Measurements from ENCODE around the gene FOXP1. TPM values are rescaled to one million over a fixed set of nuclear protein-coding genes. Genes with fewer than 3 reads are reported as not detected.
"Not testable (repeated sequence)": the region's sequence is repeated elsewhere in the genome, so short reads cannot be mapped to it uniquely, and the experiment has no call there.

FOXP1 gene
- total RNA-seq, 2 experiments from 2014 or later: 120 to 122 TPM

DNA sequence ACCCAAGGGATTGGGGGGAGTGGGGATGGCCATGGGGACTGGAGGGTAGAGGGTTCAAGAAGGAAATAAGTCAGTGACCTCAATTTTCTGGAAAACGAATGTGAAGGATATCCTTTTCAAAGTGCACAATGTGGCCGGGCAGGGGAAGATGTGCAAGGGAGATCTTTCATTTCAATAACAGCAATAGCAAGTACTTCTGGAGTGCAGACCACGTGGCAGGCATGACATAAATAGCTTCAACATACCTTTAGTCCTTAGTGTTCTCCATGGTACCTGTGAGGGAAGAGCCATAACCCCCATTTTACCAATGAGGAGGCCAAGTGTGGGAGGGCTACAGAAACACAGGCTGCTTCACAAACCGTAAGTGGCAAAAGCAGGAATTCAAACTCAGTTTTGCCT, 138.7 kb downstream of the FOXP1 start:
- Mint-ChIP-seq H3K9me3 (ENCODE audit: insufficient read depth) (no peaks in the 10 kb centered on the region), H3K27ac (peak overlapping the region; percentile 99), H3K4me3 (peak overlapping the region; percentile 76), H3K4me1 (ENCODE audit: low read depth) (peaks cover 94% of the 10 kb centered on the region), H3K36me3 (ENCODE audit: low read depth) (peaks cover 21% of the 10 kb centered on the region), H3K27me3 (ENCODE audit: low read depth) (no peaks in the 10 kb centered on the region)
- POLR2A ChIA-PET: interaction anchor here (1.0 to 6.3 kb wide), 7 partner anchors 10 to 140 kb away, joined by 3 to 60 read pairs (median 5); partner anchors contain the start of gene FOXP1
- ATAC-seq (peak; percentile 9), DNase-seq (no peak)
- CTCF ChIA-PET: interaction anchor here (0.6 to 1.8 kb wide), 9 partner anchors 9 to 66 kb away, joined by 3 to 8 read pairs (median 4); no protein-coding TSS in a partner anchor

DNA sequence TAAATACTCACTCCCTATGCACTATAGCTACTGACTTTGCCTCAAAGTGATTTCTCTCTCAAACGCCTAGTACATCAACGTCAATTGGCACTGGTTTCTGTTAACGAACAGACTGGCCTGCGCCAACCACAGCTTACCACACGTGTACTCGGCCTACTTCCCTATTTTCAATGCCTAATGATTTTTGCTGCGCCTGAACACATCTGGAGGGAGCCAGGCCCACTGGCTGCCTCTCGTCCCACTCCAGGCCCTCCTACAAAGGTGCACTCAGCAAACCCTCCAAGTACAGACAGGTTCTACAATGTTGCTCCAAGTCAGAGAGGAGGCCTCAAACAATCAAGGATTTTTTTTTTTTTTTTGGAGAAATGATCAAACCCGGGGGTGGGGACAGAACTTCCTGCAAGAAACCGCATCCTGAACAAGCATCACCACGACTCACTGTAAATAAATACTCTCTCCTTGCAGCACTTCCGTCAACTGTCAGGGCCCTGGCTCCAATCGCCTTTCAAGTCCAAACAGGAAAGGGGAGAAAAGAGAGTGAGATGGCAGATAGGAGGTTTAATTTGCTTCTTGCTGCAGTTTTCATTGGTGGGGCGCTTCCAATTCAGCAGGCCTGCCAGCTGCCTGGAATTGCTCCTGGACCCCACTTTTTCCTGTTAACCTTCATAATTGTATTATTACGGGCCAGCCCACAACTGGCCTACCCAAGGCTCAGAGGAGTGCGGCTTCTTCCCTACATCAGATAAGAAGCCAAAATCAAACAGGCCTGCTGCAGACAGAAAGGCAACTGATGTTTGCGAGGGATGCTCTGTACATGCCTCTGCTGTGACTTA, 139.3 kb downstream of the FOXP1 start:
- POLR2A ChIA-PET: interaction anchor here (0.5 to 6.3 kb wide), 12 partner anchors 8 to 140 kb away, joined by 3 to 60 read pairs (median 5); partner anchors contain the start of gene FOXP1
- peak overlapping the region; percentile 76 for H3K4me3 Mint-ChIP-seq
- CTCF ChIA-PET: interaction anchor here (0.7 to 3.8 kb wide), 13 partner anchors 7 to 138 kb away, joined by 3 to 18 read pairs (median 4); no protein-coding TSS in a partner anchor

DNA sequence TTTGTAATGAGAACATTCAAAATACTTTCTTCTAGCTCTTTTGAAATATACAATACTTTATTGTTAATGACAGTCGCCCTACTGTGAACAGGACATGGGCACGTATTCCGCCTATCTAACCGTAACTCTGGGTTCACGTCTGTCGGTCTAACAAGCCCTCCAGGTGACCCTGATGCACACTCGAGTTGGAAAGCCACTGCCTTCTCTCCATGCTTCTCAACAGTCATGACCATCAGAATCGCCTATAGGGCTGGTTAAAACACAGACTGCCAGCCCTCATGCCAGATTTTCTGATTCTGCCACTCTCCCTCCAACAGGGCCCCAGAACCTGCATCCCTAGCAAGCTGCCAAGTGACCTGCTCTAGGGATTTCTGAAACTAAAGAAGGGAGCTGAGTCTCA, 140.2 kb downstream of the FOXP1 start:
- DNase-seq (no peak), ATAC-seq (no peak)
- H3K27me3 Mint-ChIP-seq (ENCODE audit: low read depth): no peaks in the 10 kb centered on the region
- POLR2A ChIA-PET: interaction anchor here (0.7 to 6.3 kb wide), 9 partner anchors 9 to 52 kb away, joined by 3 to 60 read pairs (median 5); no protein-coding TSS in a partner anchor
- H3K27ac Mint-ChIP-seq: peak overlapping the region; percentile 99
- CTCF ChIA-PET: interaction anchor here (0.7 to 3.8 kb wide), 12 partner anchors 8 to 139 kb away, joined by 3 to 18 read pairs (median 4); no protein-coding TSS in a partner anchor
- H3K4me1 Mint-ChIP-seq (ENCODE audit: low read depth): peaks cover 95% of the 10 kb centered on the region
- H3K4me3 Mint-ChIP-seq: peak overlapping the region; percentile 76
- no peaks in the 10 kb centered on the region for H3K9me3 Mint-ChIP-seq (ENCODE audit: insufficient read depth)
- peaks cover 22% of the 10 kb centered on the region for H3K36me3 Mint-ChIP-seq (ENCODE audit: low read depth)

More for the DNA sequence above, 139.3 kb downstream of the FOXP1 start:
- Mint-ChIP-seq H3K27me3 (ENCODE audit: low read depth) (no peaks in the 10 kb centered on the region), H3K4me1 (ENCODE audit: low read depth) (peaks cover 95% of the 10 kb centered on the region), H3K27ac (peak overlapping the region; percentile 99), H3K36me3 (ENCODE audit: low read depth) (peaks cover 22% of the 10 kb centered on the region), H3K9me3 (ENCODE audit: insufficient read depth) (no peaks in the 10 kb centered on the region)
- peak; percentile 78 for ATAC-seq
- peak; percentile 88 for DNase-seq

DNA sequence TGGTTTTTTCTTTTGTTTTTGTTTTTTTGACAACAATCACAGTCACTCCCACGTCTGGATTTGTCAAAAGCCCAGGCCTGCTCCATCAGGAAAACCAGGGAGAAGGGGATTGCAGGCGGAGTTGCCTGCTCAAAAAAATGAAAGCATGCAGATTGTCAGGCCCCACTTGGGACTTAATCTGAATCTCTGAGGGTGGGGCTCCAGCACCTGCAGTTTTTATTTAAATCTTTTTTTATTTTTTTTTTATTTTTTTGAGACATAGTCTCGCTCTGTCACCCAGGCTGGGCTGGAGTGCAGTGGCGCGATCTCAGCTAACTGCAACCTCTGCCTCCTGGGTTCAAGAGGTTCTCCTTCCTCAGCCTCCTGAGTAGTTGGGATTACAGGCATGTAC, 140.9 kb downstream of the FOXP1 start:
- H3K4me1 Mint-ChIP-seq (ENCODE audit: low read depth): peaks cover 94% of the 10 kb centered on the region
- ChIA-PET CTCF (interaction anchor here (0.6 to 3.8 kb wide), 9 partner anchors 9 to 148 kb away, joined by 3 to 18 read pairs (median 4); no protein-coding TSS in a partner anchor), POLR2A (interaction anchor here (0.6 to 6.3 kb wide), 4 partner anchors 12 to 24 kb away, joined by 3 to 60 read pairs (median 4); no protein-coding TSS in a partner anchor)
- DNase-seq: no peak
- H3K36me3 Mint-ChIP-seq (ENCODE audit: low read depth): peaks cover 22% of the 10 kb centered on the region
- H3K27me3 Mint-ChIP-seq (ENCODE audit: low read depth): no peaks in the 10 kb centered on the region
- peak overlapping the region; percentile 60 for H3K4me3 Mint-ChIP-seq
- H3K9me3 Mint-ChIP-seq (ENCODE audit: insufficient read depth): no peaks in the 10 kb centered on the region
- no peak for ATAC-seq
- H3K27ac Mint-ChIP-seq: peak overlapping the region; percentile 99

DNA sequence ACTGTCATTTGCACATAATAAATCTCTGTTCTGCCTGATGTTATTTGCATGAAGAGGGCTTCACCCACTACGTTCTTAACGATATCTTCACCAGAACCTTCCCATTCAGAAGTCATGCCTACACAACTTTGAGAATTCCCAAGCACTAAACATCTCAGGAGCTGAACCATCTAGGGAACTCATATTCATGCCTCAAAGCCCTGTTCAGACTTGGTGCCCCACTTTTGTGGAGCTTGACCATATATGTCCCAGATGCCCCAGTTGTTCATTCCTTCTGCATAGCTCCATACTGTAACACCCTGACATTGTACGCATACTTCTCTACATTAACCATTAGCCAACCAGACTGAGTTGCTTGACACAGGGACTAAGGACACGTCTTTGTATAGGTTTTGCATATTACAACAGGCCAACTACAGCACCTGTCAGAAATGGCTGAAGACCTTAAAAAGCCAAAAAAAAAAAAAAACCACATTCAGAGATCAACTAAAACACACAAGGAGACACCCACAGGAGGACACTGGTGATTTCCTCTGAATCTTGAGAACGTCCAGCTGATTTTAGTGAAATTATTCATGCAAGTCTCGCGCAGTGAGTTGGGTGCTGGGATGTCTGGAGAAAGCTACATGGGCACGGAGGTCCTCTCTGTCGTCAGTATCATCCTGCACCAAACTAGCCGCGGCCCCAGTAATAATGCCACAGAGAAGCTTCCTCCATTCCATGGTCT, 141.4 kb downstream of the FOXP1 start:
- Mint-ChIP-seq H3K4me3 (peak overlapping the region; percentile 60), H3K4me1 (ENCODE audit: low read depth) (peaks cover 94% of the 10 kb centered on the region), H3K36me3 (ENCODE audit: low read depth) (peaks cover 21% of the 10 kb centered on the region), H3K27ac (peak overlapping the region; percentile 93), H3K27me3 (ENCODE audit: low read depth) (no peaks in the 10 kb centered on the region), H3K9me3 (ENCODE audit: insufficient read depth) (no peaks in the 10 kb centered on the region)
- DNase-seq (no peak), ATAC-seq (no peak)
- ChIA-PET POLR2A (interaction anchor here (0.6 to 6.3 kb wide), 4 partner anchors 12 to 23 kb away, joined by 3 to 60 read pairs (median 4); no protein-coding TSS in a partner anchor), CTCF (interaction anchor here (0.6 to 3.8 kb wide), 10 partner anchors 9 to 149 kb away, joined by 3 to 18 read pairs (median 4); no protein-coding TSS in a partner anchor)

DNA sequence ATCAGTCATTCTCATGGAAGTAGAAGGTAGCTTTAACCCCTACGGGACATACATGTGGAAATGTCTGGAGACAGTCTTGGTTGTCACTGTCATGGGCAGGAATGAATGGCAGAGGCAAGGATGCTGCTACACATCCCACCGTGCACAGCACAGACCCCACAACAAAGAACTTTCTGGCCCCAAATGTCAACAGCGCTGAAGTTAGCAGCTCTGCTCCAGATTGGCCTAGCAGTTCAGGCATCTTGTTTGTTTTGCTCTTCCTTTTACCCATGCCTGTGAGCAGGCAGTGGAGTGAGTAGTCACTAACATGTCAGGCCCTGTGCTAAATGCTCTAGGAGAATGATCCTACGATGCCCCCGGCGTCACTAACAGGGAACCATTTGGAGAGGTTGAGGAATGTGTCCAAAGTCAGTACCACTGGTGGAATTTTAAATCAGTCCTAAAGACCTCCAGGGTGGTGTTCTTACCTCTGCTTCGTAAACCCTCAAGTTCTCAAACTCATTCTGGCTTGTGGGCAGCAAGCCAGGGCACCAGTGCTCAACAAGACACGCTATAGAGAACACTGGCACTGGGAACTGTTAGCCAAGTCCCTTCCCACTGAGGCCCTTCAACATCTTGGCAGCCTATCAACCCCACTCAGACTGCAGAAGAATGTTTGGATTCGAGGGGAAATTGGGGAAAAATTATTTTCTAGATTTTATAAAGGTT, 142.2 kb downstream of the FOXP1 start:
- no peaks in the 10 kb centered on the region for H3K27me3 Mint-ChIP-seq (ENCODE audit: low read depth)
- ChIA-PET CTCF (interaction anchor here (0.7 to 3.8 kb wide), 9 partner anchors 10 to 193 kb away, joined by 3 to 18 read pairs (median 4); no protein-coding TSS in a partner anchor), POLR2A (interaction anchor here (0.6 to 6.3 kb wide), 3 partner anchors 14 to 143 kb away, joined by 3 to 60 read pairs (median 4); no protein-coding TSS in a partner anchor)
- H3K36me3 Mint-ChIP-seq (ENCODE audit: low read depth): peaks cover 20% of the 10 kb centered on the region
- H3K9me3 Mint-ChIP-seq (ENCODE audit: insufficient read depth): no peaks in the 10 kb centered on the region
- peaks cover 92% of the 10 kb centered on the region for H3K4me1 Mint-ChIP-seq (ENCODE audit: low read depth)
- no peak for ATAC-seq
- H3K4me3 Mint-ChIP-seq: no peak overlapping the region
- peak overlapping the region; percentile 87 for H3K27ac Mint-ChIP-seq
- DNase-seq: no peak

DNA sequence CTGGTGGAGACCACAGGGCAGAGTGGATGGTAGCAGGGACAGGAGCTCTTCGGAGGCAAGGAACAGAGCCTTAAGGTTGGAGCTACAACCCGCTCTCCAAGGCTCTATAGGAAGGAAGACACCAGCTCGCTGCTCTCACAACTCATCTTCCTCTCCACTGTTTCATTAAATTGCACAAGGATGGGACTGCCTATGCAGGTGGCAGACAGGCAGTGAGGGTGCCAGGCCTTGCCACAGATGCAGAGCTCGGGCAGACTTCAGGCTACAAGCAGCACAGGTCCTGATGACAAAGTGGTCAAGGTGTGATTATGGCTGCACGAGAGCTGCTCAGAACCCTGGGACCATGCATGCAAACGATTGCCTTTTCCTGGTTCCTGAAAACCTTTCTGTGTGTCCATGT, 144.6 kb downstream of the FOXP1 start:
- Mint-ChIP-seq H3K4me1 (ENCODE audit: low read depth) (peaks cover 83% of the 10 kb centered on the region), H3K27ac (peak overlapping the region; percentile 75), H3K27me3 (ENCODE audit: low read depth) (no peaks in the 10 kb centered on the region), H3K9me3 (ENCODE audit: insufficient read depth) (no peaks in the 10 kb centered on the region), H3K36me3 (ENCODE audit: low read depth) (peaks cover 24% of the 10 kb centered on the region), H3K4me3 (no peak overlapping the region)
- DNase-seq (no peak), ATAC-seq (no peak)
- ChIA-PET CTCF (interaction anchor here (1.2 to 1.7 kb wide), 6 partner anchors 11 to 72 kb away, joined by 3 to 6 read pairs (median 4); no protein-coding TSS in a partner anchor), POLR2A (interaction anchor here (1.2 to 1.5 kb wide), 2 partner anchors 16 to 144 kb away, joined by 3 to 4 read pairs; partner anchors contain the start of gene FOXP1)

DNA sequence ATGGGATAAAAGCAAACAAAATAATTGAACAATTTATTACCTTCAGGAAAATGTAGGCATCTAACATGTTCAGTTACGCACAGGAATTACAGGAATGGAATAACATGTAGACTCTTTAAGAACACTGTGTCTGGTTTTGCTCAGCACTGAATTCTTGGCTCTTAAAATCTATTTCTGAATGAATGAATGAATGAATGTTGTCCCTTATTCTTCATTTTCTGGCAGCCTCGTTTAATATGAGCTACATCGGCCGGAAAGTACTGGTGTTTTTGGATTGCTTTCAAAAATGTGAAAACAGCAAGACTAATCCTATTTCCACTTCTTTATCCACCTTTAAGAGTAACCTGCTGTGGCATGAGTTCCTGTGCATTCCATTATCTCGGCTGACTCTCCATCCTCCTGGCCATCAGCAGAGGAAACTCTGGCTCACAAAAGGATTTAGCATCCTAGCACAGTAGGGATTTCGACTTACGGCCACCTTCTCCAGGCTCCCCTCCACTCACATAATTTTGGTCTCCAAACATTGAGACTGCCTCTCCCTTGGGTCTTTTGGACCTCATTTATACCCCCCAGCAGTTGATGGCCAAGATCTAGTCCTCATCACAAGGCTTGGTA, 145.3 kb downstream of the FOXP1 start:
- no peak overlapping the region for H3K4me3 Mint-ChIP-seq
- DNase-seq: no peak
- no peak for ATAC-seq
- peaks cover 21% of the 10 kb centered on the region for H3K36me3 Mint-ChIP-seq (ENCODE audit: low read depth)
- H3K27ac Mint-ChIP-seq: no peak overlapping the region
- no peaks in the 10 kb centered on the region for H3K9me3 Mint-ChIP-seq (ENCODE audit: insufficient read depth)
- peaks cover 83% of the 10 kb centered on the region for H3K4me1 Mint-ChIP-seq (ENCODE audit: low read depth)
- ChIA-PET POLR2A (interaction anchor here (1.2 to 1.5 kb wide), 2 partner anchors 17 to 145 kb away, joined by 3 to 4 read pairs; partner anchors contain the start of gene FOXP1), CTCF (interaction anchor here (1.0 to 1.7 kb wide), 6 partner anchors 10 to 136 kb away, joined by 3 to 6 read pairs (median 4); no protein-coding TSS in a partner anchor)
- no peaks in the 10 kb centered on the region for H3K27me3 Mint-ChIP-seq (ENCODE audit: low read depth)

DNA sequence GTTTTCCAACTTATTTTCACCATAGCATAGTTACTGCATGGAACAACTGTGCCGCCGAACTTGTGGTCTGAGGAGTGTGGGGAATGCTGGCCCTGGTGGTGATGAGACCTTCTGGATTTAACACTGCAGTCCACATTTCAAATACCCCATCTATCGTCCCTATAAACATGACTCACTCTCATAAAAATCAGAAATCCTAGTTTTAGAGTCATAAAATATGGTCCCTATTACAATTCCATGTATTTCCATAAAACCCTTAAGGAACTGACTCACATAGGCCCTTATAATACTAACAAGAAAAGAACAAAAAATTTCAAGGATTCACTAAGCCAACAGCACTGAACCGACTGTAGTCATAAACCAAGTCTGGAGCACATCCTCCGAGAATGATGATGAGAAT, 147.2 kb downstream of the FOXP1 start:
- DNase-seq: no peak
- H3K27me3 Mint-ChIP-seq (ENCODE audit: low read depth): no peaks in the 10 kb centered on the region
- no peak overlapping the region for H3K27ac Mint-ChIP-seq
- ChIA-PET CTCF (no interaction called here), POLR2A (no interaction called here)
- peaks cover 85% of the 10 kb centered on the region for H3K4me1 Mint-ChIP-seq (ENCODE audit: low read depth)
- no peak for ATAC-seq
- peaks cover 17% of the 10 kb centered on the region for H3K36me3 Mint-ChIP-seq (ENCODE audit: low read depth)
- H3K4me3 Mint-ChIP-seq: no peak overlapping the region
- no peaks in the 10 kb centered on the region for H3K9me3 Mint-ChIP-seq (ENCODE audit: insufficient read depth)

DNA sequence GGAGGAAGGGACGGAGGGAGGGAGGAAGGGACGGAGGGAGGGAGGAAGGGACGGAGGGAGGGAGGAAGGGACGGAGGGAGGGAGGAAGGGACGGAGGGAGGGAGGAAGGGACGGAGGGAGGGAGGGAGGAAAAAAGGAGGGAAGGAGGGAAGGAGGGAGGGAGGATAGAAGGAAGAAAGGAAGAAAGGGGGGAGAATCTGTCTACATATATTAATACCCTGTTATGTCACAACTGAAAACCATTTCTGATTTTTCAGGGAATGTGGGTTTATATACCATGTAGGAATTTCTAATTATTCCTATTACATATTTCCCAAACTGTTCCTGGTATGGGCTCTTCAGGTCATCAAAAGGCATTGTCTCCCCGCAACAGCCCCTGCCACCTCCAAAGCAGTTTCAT, 147.7 kb downstream of the FOXP1 start:
- DNase-seq; H3K27ac Mint-ChIP-seq; H3K4me3 Mint-ChIP-seq; CTCF ChIA-PET; POLR2A ChIA-PET; H3K27me3 Mint-ChIP-seq (ENCODE audit: low read depth); H3K9me3 Mint-ChIP-seq (ENCODE audit: insufficient read depth); ATAC-seq: not testable (repeated sequence)
- peaks cover 17% of the 10 kb centered on the region for H3K36me3 Mint-ChIP-seq (ENCODE audit: low read depth)
- peaks cover 85% of the 10 kb centered on the region for H3K4me1 Mint-ChIP-seq (ENCODE audit: low read depth)
